Esophagus squamous epithelium (tissue), 4 donors: ENCODE results near the gene PRKACB.

Source experiments
- CTCF ChIP-seq, 6 experiments: fragments of 450-650 bp in 4 of 6; fragments of 200-600 bp in 2 of 6; sonication (generic) in 2 of 6; IDR thresholded peaks; one replicate each; pipeline ENCODE4 v1.5.1; 2016 to 2019; ENCODE audit warnings: antibody characterized with exemption in 6 of 6, mild to moderate bottlenecking in 4 of 6, moderate library complexity in 4 of 6
- POLR2A ChIP-seq, 4 donors: fragments of 450-650 bp; IDR thresholded peaks; one replicate each; pipeline ENCODE4 v1.6.1; 2017; ENCODE audit warnings: antibody characterized with exemption in 4 of 4, mild to moderate bottlenecking in 4 of 4, moderate library complexity in 3 of 4

GRCh38 chr1:84199257-84199656, 55.2 kb downstream of the PRKACB start:
- TF ChIP-seq POLR2A (IDR thresholded peaks at IDR 0.05) (no peak), CTCF (IDR thresholded peaks at IDR 0.05) (no peak)
